ENCODE results near the gene CEMP1.
A peak's percentile ranks its signal among the peaks of the same experiment; 100 is the strongest.
"Not testable (repeated sequence)": the region's sequence is repeated elsewhere in the genome, so short reads cannot be mapped to it uniquely, and the experiment has no call there.

The CEMP1 gene

DNA sequence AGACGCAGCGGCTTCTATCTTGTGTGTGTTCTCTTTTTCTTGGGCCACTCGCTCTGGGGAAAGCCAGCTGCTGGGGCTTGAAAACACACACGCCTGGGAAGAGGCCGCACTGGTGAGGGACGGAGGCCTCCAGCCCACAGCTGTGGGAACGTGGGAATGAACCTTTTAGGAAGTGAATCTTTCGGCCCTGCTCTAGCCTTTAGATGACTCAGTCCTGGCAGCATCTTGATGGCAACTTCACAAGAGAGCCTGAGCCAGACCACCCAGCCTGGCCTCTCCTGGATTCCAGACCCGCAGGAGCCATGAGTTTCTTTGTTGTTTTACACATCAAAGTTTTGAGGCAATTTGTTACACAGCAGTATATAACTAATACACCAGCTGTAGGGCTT is 4.4 kb upstream of the CEMP1 start:
- no peak for DNase-seq (ENCODE audit: low read depth, low spot score)

DNA sequence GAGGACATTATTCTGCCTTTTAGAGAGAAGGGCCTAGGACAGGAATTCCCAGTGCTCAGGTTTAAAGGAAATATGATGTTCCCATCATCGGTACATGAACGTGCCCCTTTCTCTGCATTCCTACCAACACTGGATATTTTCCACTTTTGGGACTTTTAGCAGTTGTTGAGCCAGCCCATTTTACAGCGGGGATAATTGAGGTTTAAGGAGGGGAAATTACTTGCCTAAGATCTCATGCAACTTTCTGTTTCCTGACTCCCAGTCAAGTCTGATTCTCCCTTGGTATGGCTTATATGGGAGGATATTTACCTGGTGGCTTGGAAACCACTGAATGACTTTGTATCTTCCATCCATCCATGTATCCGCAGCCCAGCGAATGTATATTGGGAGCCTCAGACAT is 3.1 kb upstream of the CEMP1 start:
- not testable (repeated sequence) for DNase-seq (ENCODE audit: low read depth, low spot score)

DNA sequence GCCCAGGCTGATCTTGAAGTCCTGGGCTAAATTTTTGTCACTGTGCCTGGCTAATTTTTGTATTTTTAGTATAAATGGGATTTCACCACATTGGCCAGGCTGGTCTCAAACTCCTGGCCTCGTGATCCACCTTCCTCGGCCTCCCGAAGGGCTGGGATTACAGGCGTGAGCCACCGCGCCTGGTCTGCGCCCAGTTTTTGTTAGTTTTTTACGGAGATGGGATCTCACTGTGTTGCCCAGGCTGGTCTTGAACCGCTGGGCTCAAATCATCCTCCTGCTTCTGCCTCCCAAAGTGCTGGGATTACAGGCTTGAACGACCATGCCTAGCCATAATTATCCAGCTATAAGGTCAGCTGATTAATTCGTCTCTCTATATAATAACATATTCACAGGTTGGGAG is 2.7 kb upstream of the CEMP1 start:
- DNase-seq (ENCODE audit: low read depth, low spot score) = no peak

GRCh38 chr16:2533142-2533755 is 2.0 kb upstream of the CEMP1 start:
- DNase-seq (ENCODE audit: low read depth, low spot score) = not testable (repeated sequence)

GRCh38 chr16:2532494-2533141 is 1.4 kb upstream of the CEMP1 start:
- DNase-seq (ENCODE audit: low read depth, low spot score) = no peak

- peak; percentile 93 for DNase-seq (ENCODE audit: low read depth, low spot score)
These were observed 687 bp upstream of the CEMP1 start for GRCh38 chr16:2531696-2532493.

- DNase-seq (ENCODE audit: low read depth, low spot score) = no peak
These were observed 434 bp downstream of the CEMP1 start for GRCh38 chr16:2530629-2531318.

DNA sequence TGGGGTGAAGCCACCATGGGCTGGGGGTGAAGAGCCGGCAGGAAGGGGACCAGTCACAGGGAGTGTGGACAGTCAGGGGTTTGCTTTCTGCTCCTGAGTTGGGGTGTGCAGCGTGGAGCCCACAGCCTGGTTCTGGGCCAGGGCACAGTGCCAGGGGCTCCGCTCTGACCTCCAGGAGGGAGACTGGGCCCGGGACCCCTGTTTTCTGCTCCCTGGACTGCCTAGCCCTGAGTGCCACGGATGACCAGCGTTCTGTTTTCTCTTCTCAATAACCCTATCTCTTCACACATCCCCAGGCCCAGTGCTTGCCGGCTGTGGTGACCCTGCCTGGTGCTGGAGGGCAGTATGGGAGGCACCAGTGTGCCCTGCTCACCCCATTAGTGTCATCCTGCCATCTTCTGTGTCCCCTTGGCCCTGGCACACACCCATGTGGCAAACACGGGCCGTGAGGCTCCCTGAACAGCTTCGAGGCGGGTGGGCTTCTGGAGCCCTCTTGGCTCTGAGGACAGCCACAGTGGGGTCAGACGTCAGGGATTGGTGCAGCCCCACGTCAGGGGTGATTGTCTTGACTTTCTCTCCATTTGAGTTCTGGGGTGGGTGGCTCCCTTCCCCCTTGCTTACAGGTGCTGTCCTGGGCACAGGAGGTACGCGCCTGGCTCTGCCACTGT is 1.1 kb downstream of the CEMP1 start:
- DNase-seq (ENCODE audit: low read depth, low spot score) = no peak

- no peak for DNase-seq (ENCODE audit: low read depth, low spot score)
These were observed 1.9 kb downstream of the CEMP1 start for GRCh38 chr16:2529061-2529931.

GRCh38 chr16:2528161-2529060 is 2.8 kb downstream of the CEMP1 start:
- no peak for DNase-seq (ENCODE audit: low read depth, low spot score)

GRCh38 chr16:2527784-2528100 is 3.5 kb downstream of the CEMP1 start:
- no peak for DNase-seq (ENCODE audit: low read depth, low spot score)

DNA sequence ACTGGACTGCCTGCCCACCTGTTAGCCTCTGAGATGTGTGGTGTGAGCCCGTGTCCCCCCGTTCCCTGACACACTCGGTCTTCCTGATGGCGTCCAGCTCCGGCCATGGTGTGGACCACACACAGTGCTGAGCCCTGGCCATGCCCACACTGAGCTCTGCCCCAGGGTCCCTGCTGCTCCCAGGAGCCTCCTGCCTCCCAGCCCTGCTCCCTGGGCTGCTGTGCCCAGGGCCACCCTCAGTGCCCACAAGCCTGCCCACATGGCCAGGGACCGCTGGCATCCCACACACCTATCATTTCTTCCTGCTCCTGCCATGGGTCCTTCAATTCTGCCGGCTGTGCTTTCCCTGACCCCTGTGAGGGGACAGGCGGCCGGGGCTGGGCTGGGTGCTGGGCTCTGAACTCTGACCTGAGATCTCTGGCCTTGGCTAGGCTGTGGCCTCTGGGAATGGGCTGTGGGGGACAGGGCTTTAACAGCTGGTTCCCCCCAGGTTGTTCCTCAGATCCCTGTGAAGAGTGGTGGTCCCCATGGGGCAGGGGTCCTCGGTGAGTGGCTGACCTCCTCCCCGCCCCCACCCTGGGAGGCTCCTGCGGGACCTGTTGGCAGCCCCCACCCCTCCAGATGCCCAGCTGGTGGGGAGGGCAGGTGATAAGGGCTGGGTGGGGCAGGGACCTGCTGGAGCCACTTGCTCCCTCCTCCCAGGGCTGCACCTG is 4.0 kb downstream of the CEMP1 start:
- no peak for DNase-seq (ENCODE audit: low read depth, low spot score)

DNA sequence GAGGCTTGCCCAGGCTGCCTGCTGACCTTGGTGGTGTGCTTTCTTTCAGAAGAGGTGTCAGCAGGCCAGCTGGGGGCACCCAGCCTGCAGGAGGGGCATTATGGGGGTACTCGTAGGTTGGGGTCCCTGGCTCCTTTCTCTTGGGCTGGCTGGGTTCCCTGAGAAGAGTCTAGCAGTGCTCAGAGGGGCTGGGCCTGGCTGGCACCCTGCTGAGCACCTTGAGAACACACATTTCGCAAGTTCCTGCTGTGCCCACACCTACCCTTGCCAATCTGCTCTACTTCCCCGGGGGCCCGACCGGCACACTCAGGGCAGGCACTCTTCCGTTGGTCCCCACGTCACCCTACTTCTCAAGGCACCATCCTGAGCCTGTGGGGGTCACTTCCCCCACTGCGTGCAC is 5.1 kb downstream of the CEMP1 start:
- no peak for DNase-seq (ENCODE audit: low read depth, low spot score)

DNA sequence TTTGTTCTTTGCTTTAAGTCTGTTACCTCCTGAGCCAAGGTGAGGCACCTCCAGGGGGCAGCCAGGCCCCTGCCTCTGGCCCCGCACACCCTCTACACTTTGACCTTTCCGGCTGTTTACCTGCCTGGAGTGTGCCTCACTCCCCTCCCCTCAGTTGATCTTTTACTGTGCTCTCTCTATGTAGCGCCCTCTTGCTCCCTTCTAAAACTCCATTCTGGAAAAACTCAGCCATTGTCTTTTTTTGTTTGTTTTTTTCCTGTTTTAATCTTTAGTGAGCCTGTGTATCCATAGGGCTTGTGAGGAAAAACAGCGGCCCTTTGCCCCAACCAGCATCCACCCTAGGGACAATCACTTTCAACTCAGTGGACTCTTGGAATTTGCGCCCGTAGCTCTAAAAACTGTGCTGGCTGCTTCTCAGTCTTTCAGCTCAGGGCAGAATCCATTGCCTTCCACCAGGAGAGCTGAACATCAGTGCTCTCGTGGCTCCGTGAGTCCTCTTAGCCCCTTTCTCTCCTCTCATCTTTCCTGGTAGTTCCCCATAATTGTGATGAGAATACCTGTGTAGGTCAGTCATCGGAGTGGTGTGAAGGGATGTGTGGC is 6.8 kb downstream of the CEMP1 start:
- DNase-seq (ENCODE audit: low read depth, low spot score) = no peak

- no peak for DNase-seq (ENCODE audit: low read depth, low spot score)
These were observed 7.4 kb downstream of the CEMP1 start for GRCh38 chr16:2523801-2524231.

DNA sequence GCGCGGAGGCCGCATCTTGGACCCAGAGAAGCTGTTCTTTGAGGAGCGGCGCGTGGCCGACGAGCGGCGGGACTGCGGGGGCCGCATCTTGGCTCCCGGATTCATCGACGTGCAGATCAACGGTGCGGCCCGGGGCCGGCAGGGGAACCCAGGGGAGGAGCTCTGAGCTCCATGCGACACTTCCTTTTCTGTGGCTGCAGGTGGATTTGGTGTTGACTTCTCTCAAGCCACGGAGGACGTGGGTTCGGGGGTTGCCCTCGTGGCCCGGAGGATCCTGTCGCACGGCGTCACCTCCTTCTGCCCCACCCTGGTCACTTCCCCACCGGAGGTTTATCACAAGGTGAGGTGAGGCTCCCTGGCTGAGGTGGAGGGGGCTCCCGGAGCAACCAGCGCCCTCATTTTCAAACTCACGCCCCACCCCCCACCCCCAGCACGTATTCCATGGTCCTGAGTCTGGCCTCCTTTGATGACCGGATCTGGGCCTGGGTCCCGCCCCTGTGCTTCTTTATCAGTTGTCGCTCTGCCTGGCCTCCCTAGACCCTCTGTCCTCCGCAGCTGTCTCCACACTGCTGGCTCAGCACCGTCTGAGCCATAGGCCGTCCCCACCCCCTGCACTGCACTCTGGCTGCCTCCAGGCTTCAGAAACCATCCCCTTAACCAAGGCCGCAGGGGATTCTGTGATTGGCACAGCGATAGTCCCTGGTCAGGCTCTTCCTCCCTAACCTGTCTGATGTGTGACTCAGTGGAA is 10.2 kb downstream of the CEMP1 start:
- DNase-seq (ENCODE audit: low read depth, low spot score) = no peak

DNA sequence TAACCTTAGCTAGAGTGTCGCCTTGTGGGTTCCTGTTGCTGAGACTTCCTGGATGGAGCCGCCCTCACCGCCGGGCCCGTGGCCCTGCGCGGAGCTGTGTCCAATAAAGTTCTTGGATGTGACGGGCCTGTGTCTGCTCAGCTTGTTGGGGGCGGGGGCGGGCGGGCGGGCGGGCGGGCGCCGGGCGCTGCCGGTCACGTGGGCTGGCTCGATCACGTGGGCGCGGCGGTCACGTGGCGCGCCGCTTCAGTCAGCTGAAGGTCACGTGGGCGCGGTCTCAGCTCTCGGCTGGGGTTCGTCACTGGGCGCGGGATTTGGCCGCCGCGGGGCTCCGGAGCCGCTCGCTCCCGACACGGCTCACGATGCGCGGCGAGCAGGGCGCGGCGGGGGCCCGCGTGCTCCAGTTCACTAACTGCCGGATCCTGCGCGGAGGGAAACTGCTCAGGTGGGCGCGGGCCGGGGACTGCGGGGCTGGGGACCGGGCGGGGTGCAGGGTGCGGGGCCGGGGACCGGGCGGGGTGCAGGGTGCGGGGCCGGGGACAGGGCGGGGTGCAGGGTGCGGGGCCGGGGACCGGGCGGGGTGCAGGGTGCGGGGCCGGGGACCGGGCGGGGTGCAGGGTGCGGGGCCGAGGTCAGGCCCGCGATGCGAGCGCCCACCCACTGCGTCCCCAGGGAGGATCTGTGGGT is 11.0 kb downstream of the CEMP1 start, which contains the start of gene AMDHD2:
Gene AMDHD2, plus strand, starts transcription at position 275 of the 687 bp plus-strand sequence. Its CDS starts 88 bp downstream, at position 363.
- DNase-seq (ENCODE audit: low read depth, low spot score) = peak; percentile 59
